Heart left ventricle (tissue), 16 donors: ENCODE results near the gene NOL3. TPM values are rescaled to one million over a fixed set of nuclear protein-coding genes. Genes with fewer than 3 reads are reported as not detected.
A peak's percentile ranks its signal among the peaks of the same experiment; 100 is the strongest.

Experiments
- ATAC-seq, 4 donors: fragments of 200-7000 bp; cut with Tn5 transposase; one replicate each; pipeline ENCODE4 v1.9.1; 2020 to 2022; ENCODE audit warnings: moderate library complexity in 4 of 4, mild to moderate bottlenecking in 3 of 4, moderate number of reproducible peaks in 1 of 4
- DNase-seq, 5 donors: peaks; one replicate each; pipeline ENCODE4 v3.0.0-alpha.2; 2020
- H3K27ac ChIP-seq, 12 donors: fragments of 200-600 bp; sonication (generic) in 4 of 12; one replicate each; pipeline versions ENCODE4 v1.5.0 to v1.8.0; 2016 to 2022; ENCODE audit warnings: mild to moderate bottlenecking in 2 of 12
- H3K27me3 ChIP-seq, 9 donors: fragments of 200-600 bp; sonication (generic) in 2 of 9; one replicate each; pipeline versions ENCODE4 v1.5.1 to v1.8.0; 2016 to 2022; ENCODE audit warnings: mild to moderate bottlenecking in 3 of 9
- H3K36me3 ChIP-seq, 9 donors: fragments of 200-600 bp; sonication (generic) in 2 of 9; one replicate each; pipeline versions ENCODE4 v1.5.0 to v1.8.0; 2018 to 2022; ENCODE audit warnings: mild to moderate bottlenecking in 2 of 9
- H3K4me1 ChIP-seq, 12 donors: fragments of 200-600 bp; sonication (generic) in 4 of 12; one replicate each; pipeline versions ENCODE4 v1.5.0 to v1.8.0; 2016 to 2022; ENCODE audit warnings: mild to moderate bottlenecking in 3 of 12
- H3K4me3 ChIP-seq, 12 donors: fragments of 200-600 bp; sonication (generic) in 4 of 12; one replicate each; pipeline versions ENCODE4 v1.5.0 to v1.8.0; 2017 to 2022; ENCODE audit warnings: mild to moderate bottlenecking in 9 of 12, moderate library complexity in 4 of 12
- H3K9me3 ChIP-seq, 12 donors: fragments of 200-600 bp; sonication (generic) in 4 of 12; one replicate each; pipeline versions ENCODE4 v1.5.0 to v1.8.0; 2016 to 2022; ENCODE audit warnings: mild to moderate bottlenecking in 1 of 12
- POLR2A ChIP-seq, 2 donors: fragments of 450-650 bp; IDR thresholded peaks; one replicate each; pipeline ENCODE4 v1.6.1; 2017; ENCODE audit warnings: antibody characterized with exemption in 2 of 2, mild to moderate bottlenecking in 2 of 2, moderate library complexity in 2 of 2
- WGBS, 4 donors: extraction: QIAGEN DNeasy Blood & Tissue Kit in 2 of 4; methylation state at CpG; one replicate each; pipeline versions ENCODE4 v1.1.5 to v1.1.7; 2013 to 2018; 5-methylcytosine and 5-hydroxymethylcytosine counted together
- intact Hi-C, 10 donors: fragments of 100-400 bp; cut with DNase I; formaldehyde crosslinking; loops; one replicate each; pipeline versions ENCODE4 v1.11.1 to v1.14.2; 2022
- polyA plus RNA-seq, 2 donors: library from polyadenylated mRNA; stranded (reverse); fragments of 200-250 nt; gene quantifications; one replicate each; pipeline ENCODE4 v1.2.3, GENCODE V29; 2013
- total RNA-seq, 9 donors: library from RNA; depleted of rRNA in 2 of 9; stranded (reverse); fragments of >200 nt in 2 of 9; fragmentation: NEBNext Ultra II Directional in 3 of 9; extraction: Animal tissue kit (Norgen Biotek cat#: 25700) in 3 of 9; gene quantifications; one replicate each; pipeline versions ENCODE4 v1.1.0 to v1.2.4, GENCODE V29; 2016 to 2023
- TF ChIP-seq, protein P1 (sequence below), 12 donors: fragments of 200-600 bp; sonication (generic) in 4 of 12; IDR thresholded peaks; one replicate each; pipeline versions ENCODE4 v1.5.0 to v1.8.0; 2018 to 2022; ENCODE audit warnings: antibody characterized with exemption in 12 of 12, mild to moderate bottlenecking in 5 of 12
- donor health status: ischemic (EF 13 %, LVEDD 7.1; RV severe dilation, severe dysfunction).
- donor health status: healthy with polysubstance abuse.
- donor health status: DM: no; HTN: yes; CAD: no.
- donor health status: DM: no; HTN: no; CAD: no.
- donor health status: ischemic (EF 25% LVEDD 6.9; RV normal size, moderate dysfunction).
- donor health status: ischemic (EF 25% LVEDD 5.7; RV mildly dilated, moderate dysfunction).
- donor health status: healthy.
- donor health status: DM: yes; HTN: yes; CAD: no.
- donor health status: ischemic (EF 35%, LVEDD 5.7; RV mildly dilated, moderate dysfunction).
- donor health status: nonischemic (EF 11% LVEDD 7.7; RV severe dilation, severe dysfunction).
- donor health status: DM: yes; HTN: yes; CAD: no.
- donor health status: PGD.
- donor health status: ischemic (EF 29% LVEDD 5.4; RV normal size, mild dysfunction).
- donor health status: nonischemic (EF 23%, LVEDD 6.1; RV moderate dilation, normal function).

The NOL3 gene
- total and polyA plus RNA-seq, 11 donors, result 64.9 to 121 (median 85.5) TPM

DNA sequence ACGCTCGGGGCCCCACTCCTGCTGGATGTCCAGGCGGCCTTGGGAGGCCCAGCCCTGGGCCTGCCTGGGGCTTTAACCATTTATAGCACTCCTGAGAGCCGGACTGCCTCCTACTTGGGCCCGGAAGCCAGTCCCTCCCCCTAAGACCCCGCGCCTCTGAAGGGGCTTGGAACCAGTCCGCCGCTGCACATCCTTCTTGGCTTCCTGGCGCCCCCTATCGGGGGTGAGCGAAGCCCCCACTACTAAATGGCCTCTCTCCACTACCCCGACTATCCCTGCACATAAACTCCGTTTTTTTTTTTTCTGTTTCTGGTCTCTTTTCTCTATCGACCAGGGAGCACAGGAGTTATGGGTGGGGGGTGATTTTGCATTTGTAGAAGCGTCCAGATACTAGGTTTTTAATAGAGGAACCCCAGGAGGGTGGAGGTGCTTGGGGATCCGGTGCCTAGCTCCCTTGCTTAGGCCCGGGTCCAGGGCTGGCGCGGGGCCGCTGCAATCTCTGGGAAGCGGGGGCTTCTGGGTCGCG is 633 bp upstream of the NOL3 start:
- intact Hi-C loops, result loop anchor here in 3 of 10 donors (5.0 to 10.0 kb wide), 2 partner anchors 55 to 78 kb away; partner anchors contain the start of genes FHOD1 (in 2 of the 3) and SLC9A5 (in 2 of the 3)
- peak overlapping the region; percentile 1 to 71 (median 57) for H3K4me3 ChIP-seq
- H3K27ac ChIP-seq, result peak overlapping the region; percentile 89 to 98 (median 95)
- no peaks in the 10 kb centered on the region for H3K9me3 ChIP-seq
- DNase-seq, result peak in 1 of 5 donors; percentile 72
- peaks cover under 1 to 60% (median 51%) of the 10 kb centered on the region in 12 donors for H3K4me1 ChIP-seq
- no peaks in the 10 kb centered on the region for H3K36me3 ChIP-seq
- TF ChIP-seq, protein P1, sequence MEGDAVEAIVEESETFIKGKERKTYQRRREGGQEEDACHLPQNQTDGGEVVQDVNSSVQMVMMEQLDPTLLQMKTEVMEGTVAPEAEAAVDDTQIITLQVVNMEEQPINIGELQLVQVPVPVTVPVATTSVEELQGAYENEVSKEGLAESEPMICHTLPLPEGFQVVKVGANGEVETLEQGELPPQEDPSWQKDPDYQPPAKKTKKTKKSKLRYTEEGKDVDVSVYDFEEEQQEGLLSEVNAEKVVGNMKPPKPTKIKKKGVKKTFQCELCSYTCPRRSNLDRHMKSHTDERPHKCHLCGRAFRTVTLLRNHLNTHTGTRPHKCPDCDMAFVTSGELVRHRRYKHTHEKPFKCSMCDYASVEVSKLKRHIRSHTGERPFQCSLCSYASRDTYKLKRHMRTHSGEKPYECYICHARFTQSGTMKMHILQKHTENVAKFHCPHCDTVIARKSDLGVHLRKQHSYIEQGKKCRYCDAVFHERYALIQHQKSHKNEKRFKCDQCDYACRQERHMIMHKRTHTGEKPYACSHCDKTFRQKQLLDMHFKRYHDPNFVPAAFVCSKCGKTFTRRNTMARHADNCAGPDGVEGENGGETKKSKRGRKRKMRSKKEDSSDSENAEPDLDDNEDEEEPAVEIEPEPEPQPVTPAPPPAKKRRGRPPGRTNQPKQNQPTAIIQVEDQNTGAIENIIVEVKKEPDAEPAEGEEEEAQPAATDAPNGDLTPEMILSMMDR (IDR thresholded peaks at IDR 0.05), result peak; percentile 41 to 65 (median 58)
- no peak for TF ChIP-seq POLR2A (IDR thresholded peaks at IDR 0.05)
- WGBS, 4 donors, result 7 to 16% (median 8%) methylated on average over 24 of the region's 24 CpGs
- H3K27me3 ChIP-seq, result peaks cover 0 to 36% (median 2%) of the 10 kb centered on the region in 9 donors
- ATAC-seq, result peak in 2 of 4 donors; percentile 0 to 8

DNA sequence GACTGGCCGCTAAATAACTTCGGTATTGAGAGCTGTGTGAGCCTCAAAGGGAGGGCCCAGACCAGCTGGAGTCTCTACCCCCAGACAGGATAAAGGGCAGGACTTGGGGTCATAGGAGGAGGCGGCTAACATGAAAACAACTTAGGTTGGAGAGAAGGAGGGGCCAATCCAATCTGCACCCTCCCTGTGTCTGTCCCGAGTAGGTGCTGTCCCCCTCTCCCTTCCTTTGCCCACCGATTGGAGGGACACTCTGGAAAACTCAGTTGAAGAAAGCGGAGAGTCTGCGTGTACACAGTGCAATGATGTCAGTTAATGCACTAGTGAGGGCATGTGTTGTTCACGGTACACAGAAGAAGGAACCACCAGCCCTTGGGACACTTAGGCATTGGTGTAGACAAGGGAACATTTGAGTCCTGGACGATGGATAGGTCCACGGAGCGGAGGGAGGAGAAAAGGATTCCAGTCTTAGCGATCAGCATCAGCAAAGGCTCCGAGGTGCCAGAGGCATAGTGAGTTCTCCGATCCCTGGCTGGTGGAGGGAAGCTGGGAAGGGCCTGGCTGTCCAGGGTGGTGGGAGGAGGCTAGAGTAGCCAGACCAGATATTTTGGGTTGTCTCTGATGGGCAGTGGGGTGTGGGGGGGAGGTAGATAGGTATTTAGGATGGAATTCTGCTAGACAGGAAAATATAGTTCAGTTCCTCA is 761 bp downstream of the NOL3 start:
- H3K4me1 ChIP-seq, result peaks cover 5 to 60% (median 49%) of the 10 kb centered on the region in 12 donors
- TF ChIP-seq, protein P1 (IDR thresholded peaks at IDR 0.05), result no peak
- peak in 1 of 2 donors; percentile 10 for TF ChIP-seq POLR2A (IDR thresholded peaks at IDR 0.05)
- no peaks in the 10 kb centered on the region for H3K9me3 ChIP-seq
- peaks cover 0 to 23% (median 0%) of the 10 kb centered on the region in 9 donors for H3K27me3 ChIP-seq
- intact Hi-C loops, result loop anchor here in 3 of 10 donors (5.0 to 10.0 kb wide), 2 partner anchors 56 to 76 kb away; partner anchors contain the start of genes FHOD1 (in 2 of the 3) and SLC9A5 (in 2 of the 3)
- DNase-seq, result no peak
- 33 to 48% (median 41%) methylated on average over 14 of the region's 14 CpGs for WGBS, 4 donors
- peak overlapping the region; percentile 89 to 98 (median 95) for H3K27ac ChIP-seq
- peak; percentile 3 to 10 (median 6) for ATAC-seq
- peak overlapping the region; percentile 30 to 71 (median 57) for H3K4me3 ChIP-seq
- peaks cover 0 to 9% (median 0%) of the 10 kb centered on the region in 9 donors for H3K36me3 ChIP-seq

DNA sequence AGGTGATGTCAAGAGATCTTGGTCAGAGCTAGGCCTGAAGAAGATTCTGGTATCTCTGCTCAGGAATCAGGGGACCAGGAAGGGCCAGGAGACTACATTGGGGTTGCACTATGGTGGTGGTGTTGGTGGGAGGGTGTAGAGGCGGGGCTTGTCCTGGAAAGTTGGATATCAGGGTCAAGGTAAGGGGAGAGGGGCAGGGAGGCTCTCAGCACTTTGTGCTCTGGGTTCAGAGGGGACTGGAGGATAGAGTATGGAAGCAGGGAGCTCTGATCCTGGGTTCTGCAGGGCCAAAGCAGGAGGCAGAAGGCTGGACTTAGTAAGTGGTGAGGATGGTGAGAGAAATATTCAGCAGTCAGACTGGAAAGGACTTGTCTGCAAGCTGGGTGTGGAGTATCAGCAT is 3.0 kb downstream of the NOL3 start:
- Histone ChIP-seq H3K4me1 (peaks cover 5 to 67% (median 53%) of the 10 kb centered on the region in 12 donors), H3K4me3 (peak overlapping the region in 10 of 12 donors; percentile 29 to 65 (median 54)), H3K36me3 (peaks cover 0 to 13% (median 0%) of the 10 kb centered on the region in 9 donors), H3K27me3 (peaks cover 0 to 9% (median 0%) of the 10 kb centered on the region in 9 donors), H3K9me3 (no peaks in the 10 kb centered on the region), H3K27ac (peak overlapping the region; percentile 80 to 97 (median 92))
- DNase-seq (no peak), ATAC-seq (no peak)
- TF ChIP-seq POLR2A (IDR thresholded peaks at IDR 0.05), result no peak
- TF ChIP-seq, protein P1 (IDR thresholded peaks at IDR 0.05), result no peak
- intact Hi-C loops, result loop anchor here in 3 of 10 donors (5.0 to 10.0 kb wide), 2 partner anchors 59 to 74 kb away; partner anchors contain the start of genes FHOD1 (in 2 of the 3) and SLC9A5 (in 2 of the 3)
- 92 to 98% (median 94%) methylated on average over 1 of the region's 1 CpG for WGBS, 4 donors
